NCI-H187 treated with DMSO at 0.1 percent for 48 hours (cell line): ENCODE results near the gene MAML1.
"Not testable (repeated sequence)": the region's sequence is repeated elsewhere in the genome, so short reads cannot be mapped to it uniquely, and the experiment has no call there.

Experiments
- DNase-seq: peaks from one replicate; lab custom pipeline; 2025; lab: John Stamatoyannopoulos, UW

The MAML1 gene

DNA sequence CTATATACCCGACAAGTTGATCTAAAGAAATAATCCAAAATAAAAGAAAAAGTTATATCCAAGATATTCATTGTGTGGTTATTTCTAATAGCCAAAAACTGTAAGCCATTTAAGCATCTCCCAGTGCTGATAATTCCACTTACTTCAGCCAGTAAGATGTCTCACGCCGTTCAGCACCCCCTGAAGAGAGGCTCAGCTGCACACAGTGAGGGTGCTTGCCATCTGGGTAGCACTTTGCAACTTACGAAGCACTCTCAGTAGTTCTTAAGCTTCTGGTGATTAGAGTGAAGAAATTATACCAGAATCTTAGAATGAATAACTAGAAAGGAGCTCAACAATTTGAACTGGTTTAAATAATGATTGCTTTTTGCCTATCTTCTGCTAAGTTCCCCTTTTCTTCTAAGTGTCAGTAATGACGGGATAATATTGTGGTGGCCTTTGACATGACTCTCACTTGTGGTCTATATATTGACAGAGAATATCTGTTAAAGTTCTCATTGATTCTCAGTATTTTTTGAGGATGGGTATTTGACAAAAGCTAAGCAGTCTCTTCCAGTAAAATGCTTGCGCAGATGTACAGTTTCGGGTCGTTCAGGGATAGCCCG lies 35.0 kb downstream of the MAML1 start:
- DNase-seq = no peak

DNA sequence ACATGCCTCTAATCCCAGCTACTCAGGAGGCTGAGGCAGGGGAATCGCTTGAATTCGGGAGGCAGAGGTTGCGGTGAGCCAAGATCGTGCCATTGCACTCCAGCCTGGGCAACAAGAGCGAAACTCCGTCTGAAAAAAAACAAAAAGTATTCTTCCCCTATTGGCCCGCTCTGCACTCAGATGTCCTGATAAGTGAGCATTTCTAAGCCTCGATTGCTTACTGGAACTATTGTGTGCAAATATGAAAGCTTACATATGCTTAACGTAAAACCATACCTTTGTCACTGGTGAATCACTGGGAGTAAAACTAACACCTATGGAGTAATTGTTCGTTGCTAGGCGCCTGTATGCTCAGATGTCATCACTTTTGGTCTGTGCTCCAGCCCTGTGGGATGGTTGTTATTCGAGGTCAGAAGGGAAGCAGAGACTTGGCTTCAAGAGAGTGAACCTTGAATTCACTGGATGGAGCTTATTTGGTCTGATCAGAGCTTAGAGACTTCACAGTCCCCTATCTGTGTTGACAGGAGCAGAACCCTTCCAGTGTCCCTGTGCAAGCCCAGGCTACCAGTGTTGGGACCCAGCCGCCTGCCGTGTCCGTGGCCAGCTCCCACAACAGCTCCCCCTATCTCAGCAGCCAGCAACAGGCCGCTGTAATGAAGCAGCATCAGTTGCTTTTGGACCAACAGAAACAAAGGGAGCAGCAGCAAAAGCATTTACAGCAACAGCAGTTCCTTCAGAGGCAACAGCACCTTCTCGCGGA lies 35.9 kb downstream of the MAML1 start:
- no peak for DNase-seq

DNA sequence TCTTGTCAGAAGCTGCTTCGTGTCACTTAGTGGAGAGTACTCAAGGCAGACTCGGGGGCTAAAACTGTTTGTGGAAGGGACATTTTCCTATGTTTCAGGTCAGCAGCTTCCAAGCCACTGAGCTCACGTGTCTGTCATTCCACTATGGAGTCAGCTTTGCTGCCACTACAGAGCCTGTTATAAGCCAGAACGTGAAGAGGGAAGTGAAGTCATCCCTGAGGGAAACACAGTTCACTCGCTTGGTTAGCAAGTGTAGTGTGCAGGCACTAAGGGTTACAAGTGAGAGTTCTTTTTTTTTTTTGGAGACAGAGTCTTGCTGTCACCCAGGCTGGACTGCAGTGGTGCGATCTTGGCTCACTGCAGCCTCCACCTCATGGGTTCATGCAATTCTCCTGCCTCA lies 36.6 kb downstream of the MAML1 start:
- no peak for DNase-seq

DNA sequence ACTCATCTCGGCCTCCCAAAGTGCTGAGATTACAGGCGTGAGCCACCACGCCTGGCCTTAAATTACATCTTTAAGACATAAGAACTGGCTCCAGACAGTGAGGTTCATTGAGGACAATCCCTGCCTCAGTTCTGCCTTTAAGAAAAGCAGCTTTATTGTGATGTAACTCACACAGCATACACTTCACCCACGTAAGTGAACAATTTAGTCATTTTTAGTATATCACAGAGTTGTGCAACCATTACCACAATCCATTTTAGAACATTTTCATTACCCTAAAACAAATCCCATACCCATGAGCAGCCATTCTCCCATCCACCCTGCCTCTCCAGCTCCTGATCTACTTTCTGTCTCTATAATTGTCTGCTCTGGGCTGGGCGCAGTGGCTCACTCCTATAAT lies 37.2 kb downstream of the MAML1 start:
- no peak for DNase-seq

DNA sequence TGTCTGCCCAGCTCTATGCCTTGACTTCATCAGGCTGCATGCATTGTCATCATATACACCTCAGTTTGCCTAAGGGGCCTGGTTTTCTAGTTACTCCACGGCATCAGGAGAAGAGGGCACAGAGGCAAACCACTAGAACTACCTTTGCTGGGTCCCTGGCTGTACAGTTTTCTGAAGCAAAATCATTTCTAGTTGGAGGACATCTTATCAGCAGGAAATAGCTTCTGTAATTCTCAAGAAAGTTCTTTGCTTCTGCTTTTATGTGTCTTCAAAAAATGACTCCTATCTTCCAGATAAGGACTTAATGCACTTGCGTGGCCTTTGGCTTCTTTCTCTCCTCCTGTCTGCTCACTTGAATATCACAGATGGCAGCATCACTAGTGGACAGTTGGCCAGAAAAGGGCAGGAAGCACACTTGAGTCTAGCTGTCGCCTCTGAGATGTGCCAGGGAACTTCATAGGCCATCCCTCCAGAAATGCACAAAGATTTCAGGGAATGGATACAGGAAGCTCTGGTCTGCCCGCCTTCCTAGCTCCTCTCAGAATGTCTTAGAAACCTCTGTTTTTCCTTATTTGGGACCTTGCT lies 38.8 kb downstream of the MAML1 start:
- no peak for DNase-seq

DNA sequence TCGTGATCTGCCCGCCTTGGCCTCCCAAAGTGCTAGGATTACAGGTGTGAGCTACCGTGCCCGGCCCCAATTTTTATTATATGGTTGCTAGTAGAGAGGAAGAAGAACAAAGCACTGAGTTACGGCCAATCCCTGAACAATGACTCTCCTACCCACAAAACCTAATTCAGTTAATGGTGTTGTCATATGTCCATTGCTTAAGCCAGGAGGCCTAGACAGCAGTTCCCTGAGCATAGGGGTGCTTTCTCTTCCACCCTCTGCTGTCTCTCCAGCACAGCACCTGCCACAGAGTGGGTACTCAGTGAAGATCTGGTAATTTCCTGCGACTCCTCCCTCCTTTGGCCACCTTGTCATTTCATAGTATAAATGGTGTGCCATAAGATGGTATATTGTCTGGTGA lies 39.7 kb downstream of the MAML1 start:
- DNase-seq = no peak

DNA sequence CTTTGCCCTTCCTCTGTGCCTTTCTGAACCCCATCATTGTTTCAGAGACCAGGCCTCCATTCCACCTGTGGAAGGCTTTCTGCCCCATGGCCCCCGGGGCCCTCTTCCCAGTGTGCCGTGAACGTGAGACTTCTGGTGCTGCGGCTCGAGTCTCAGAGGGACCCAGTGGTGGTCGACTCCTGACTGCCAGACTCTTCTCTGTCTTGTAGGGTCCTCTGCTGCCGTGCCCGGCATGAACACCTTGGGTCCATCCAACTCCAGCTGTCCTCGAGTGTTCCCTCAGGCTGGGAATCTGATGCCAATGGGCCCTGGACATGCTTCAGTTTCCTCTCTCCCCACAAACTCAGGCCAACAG lies 41.0 kb downstream of the MAML1 start:
- DNase-seq = no peak

DNA sequence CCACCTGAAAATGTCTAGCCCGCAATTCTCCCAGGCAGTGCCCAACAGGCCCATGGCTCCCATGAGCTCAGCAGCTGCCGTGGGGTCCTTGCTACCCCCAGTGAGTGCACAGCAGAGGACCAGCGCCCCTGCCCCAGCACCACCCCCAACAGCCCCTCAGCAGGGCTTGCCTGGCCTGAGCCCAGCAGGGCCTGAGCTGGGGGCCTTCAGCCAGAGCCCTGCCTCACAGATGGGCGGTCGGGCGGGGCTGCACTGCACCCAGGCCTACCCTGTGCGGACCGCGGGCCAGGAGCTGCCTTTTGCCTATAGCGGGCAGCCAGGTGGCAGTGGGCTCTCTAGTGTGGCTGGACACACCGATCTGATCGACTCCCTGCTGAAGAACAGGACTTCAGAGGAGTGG lies 41.8 kb downstream of the MAML1 start:
- DNase-seq = no peak

DNA sequence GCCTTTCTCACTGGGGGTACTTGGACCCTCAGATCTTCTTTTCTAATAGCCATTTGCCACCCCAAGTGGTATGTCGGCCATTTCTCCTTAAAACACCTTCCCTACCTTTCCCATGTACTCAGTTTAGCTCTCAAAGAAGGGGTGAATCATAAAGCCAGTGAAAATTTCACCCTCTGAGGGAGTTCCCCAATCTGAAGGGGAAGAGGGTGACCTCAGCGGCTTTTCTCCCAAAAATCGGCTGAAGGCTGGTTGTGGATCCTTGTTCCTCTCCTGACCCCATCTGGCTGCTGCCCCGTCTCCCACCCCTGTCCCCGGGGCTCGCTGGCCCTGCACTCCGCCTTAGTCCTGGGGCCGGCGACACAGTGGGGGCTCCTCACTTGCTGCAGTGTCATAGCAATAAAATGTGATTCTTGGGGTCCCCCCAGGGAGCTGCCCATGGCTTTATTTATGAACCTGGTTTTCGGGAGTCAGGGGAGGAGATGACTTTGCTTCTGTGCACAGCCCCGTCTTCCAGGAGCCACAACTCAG lies 43.9 kb downstream of the MAML1 start:
- DNase-seq = no peak

DNA sequence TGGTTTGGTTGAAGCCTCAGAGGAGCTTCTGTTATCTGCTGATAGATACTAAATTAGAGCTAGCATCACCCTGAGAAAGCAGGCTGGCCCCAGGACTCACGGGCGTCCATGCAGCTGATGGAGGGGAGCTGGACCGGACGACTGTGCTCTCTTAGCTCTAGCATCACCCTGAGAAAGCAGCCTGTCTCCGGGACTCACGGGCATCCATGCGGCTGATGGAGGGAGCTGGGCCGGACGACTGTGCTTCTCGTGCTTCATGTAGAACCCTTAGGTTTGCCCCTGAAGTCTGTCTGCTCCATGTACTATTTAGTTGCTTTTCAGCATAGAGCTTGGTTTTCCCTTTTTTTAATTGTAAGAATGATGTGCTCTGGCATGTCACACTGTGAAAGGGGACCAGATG lies 44.8 kb downstream of the MAML1 start:
- no peak for DNase-seq

DNA sequence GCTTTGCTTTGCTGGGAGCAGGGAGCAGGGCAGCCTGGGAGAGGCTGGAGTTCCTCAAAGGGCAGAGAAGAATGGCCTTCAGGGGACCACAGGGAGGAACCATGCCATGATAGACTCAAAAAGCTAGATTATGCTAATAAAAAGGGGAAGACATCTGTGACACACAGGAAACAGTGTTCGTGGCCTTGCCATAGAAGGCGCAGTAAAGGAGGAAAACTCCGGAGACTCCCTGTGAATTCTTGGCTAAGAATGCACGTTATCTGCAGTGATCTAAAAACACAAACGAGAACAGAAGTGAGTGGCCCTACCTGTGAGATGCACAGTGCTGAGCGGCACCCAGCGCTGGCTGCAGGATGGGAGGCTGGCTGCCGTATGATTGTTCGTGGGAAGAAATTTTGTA lies 45.3 kb downstream of the MAML1 start:
- DNase-seq = no peak

DNA sequence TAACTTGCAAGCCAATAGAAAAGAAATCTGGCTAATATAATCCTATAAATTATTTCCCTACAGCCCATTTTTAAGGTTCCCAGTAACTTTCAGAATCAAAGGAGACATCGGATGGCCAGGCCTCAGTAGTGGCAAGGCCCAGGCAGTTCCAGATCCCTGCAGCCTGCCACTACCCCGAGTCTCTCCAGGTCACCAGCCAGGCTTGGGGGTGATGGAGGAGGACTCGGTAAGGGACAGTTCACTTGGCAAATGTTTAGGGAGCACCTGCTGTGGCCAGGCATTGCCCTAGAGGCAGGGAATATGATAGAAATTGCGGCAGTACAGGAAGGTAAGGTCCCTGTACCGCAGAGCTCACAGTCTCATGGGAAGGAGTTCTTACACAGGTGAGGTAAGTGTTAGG lies 46.0 kb downstream of the MAML1 start:
- no peak for DNase-seq

DNA sequence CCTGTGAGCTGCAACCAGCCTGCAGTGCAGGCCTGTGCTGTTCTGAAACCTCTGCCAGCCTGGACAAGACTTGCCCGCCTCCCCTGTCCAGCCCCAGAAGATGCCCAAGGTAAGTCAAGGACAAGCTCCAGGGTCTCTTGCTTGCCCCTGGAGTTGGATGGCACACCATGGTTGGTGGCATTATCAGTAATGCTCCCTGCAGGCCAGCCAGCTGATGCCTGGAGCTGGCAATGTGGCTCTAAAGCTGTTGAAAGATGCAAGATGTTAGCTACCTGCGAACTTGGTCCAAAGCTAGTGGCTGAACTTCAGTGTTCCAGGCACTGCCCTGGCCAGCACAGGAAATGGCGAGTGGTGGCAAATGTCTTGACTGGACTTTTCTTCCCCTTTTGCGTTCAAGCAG lies 47.2 kb downstream of the MAML1 start:
- no peak for DNase-seq

DNA sequence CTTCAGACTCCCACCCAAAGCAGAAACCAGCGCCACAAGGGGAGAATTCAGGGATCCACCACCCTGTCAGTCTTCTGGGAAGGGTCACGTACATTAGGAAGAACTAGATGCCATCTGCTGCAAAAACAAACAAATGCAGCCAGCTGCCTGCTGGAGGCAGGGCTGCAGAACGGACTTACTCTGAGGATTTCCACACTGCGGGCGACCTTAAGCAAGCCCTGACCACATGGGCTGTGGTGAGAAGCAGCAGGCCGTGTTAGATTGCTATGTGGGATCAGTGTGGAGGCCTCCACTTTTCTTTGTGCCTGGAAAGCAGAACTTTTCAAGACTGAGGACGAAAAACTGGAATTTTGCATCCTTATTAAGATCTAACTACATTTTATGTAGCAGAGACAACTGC lies 47.7 kb downstream of the MAML1 start:
- no peak for DNase-seq

DNA sequence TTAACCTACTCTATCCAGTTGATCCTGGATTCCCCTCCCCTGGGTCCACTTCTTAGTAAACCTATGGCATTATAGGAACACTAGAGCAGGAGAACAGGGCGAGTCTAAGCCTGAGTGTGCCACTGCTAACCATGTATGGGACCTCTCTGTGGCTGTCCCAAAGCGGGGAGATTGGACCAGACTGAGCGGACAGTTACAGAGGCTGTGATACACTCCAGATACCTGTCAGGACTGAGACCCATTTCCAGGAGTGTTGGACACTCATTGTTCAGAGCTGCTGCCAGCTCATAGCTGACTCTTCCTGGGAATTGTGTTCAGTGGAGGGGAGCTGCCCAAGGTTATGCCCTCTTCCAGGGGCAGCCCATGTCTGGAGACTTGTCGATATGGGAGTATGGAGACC lies 49.2 kb downstream of the MAML1 start:
- DNase-seq = no peak

DNA sequence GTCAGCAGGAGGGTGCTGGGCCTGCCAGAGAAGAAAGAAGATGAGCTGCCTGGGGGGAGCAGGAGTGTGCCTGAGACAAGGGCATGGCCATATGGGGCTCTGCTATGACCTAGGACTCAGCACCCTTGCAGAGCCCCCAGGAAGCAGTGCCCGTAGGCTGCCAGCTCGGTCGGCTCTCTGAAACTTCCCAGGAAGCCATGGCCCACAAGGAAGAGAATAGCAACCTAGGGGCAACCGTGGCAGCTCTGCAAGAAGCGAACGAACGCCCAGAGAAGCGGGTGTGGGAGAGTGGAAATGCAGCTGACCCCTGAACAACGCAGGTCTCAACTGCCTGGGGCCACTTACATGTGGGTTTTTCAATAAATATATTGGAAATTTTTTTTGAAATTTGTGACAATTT lies 50.5 kb downstream of the MAML1 start:
- no peak for DNase-seq

DNA sequence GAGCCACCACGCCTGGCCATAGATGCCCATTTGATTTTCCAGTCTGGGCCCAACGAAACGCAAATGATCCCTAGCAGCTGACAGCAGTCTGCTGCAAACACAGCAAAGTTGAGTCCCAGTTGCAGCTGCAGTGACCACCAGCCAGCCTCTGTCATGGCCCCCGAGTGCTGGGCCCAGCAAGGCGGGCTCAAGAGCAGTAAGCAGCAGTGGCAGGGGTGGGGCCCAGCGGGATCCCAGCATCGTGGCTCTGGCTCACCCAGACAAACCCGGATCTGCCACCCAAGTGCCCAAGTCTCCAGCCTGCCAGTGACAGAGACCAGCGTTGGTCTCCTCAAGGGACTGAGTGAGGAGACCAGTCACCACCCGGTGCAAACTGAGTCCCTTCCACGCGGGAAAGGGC lies 54.2 kb downstream of the MAML1 start:
- DNase-seq = no peak

DNA sequence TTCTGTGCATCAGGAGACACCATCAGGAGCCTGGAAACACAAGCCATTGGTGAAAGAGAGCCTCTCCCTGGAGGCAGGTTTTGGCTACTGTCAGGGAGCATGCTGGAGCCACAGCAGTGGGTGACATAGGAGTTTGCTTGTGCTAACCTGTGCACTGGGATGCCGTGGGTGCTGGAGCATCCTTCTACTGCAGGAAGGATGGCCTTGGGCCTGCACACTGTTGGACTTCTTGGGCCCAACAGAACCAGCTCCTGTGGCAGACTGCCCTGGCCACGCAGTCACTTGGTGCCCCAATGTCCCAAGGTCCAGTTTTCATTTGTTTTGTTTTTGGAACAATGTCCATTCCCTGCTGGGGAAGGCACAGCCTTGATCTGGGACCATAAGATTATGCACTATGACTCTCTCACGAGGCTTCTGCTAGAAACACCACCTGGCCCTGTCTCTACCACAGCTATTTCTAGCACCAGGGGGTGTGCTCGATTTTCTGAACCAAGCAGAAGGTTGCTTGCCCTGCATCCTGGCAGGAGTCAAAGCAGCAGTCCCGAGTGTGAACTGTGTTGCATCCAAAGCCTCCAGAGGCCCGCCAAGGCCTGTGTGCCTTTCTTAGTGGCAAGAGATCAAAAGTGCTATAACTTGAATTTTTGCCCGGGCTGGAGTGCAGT lies 55.7 kb downstream of the MAML1 start:
- DNase-seq = no peak

DNA sequence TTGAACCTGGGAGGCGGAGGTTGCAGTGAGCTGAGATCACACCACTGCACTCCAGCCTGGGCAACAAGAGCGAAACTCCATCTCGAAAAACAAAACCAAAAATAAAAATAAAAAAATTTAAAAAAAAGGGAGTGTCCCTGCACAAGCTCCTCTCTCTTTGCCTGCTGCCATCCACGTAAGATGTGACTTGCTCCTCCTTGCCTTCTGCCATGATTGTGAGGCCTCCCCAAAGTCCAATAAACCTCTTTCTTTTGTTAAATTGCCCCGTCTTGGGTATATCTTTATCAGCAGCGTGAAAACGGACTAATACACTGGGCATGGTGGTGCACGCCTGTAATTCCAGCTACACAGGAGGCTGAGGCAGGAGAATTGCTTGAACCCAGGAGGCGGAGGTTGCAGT lies 56.7 kb downstream of the MAML1 start:
- not testable (repeated sequence) for DNase-seq

DNA sequence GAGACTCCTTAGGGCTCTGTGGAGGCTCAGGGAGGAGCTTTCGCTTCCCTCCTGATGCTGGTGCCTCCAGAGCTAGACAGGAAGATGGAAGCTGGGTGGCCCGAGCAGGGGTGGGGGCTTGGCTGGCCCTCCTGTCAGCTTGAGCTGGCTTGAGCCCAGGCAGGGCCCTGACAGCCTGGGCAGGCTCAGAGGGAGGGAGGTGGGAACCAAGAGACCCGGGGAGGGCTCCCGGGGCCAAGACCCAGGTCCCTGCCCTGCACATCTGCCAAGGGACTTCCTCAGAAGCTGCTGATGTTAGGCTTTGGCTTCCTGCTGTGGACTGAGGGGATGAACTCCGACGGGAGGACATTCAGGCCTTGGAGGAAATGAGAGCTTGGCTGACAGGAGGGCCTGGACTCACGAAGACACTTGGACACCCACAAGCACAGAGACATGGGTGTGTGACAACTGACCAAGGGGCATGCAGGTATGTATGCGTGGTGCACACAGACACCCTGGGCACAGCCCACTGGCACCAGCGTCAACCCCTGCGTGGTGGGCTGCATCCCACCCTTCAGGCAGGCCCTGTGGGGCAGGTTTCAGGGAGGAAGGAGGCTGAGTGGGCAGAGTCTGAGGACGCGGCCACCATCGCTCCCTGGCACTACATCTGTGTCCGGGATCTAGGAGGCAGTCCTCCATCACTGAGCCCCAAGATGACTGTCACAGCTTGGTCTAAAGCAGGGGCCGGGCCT lies 59.4 kb downstream of the MAML1 start:
- no peak for DNase-seq

DNA sequence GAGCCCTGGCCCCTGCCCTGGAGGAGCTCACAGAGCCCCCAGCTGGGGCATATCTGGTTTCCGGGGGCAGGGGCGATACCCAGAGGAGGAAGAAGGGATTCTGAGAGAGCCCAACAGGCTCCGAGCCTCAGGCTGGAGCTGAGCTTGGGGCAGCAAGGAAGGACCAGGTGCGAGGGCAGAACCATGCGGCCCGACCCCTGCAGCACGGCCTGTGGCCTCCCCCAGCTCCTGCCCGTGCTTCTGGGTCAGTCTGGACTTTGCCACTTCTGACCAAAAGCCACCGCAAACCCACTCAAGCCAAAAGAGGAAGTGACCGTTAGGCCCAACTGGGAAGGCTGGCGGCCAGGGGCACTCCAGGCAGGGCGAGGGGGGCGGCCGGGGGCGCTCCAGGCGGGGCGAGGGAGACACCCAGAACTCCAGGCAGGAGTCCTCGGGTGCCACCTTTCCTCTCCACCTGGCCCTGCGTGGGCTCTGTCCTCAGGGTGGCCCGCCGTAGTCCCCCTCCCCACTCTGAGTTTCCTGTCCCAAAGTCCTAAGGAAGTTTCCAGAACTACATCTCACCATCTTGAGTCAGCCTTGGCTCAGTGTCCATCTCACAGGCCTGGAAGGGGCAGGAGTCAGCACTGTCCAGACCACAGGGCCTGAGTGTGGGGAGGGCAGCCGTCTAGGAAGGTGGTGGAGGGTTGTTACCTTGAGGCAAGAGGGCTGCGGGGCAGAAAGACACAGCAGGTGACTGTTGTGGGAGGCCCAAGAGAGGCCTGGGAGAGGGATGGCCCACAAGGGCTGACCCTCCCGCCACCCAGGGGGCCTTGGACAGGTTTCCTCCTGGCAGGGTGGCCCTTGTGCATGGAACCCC lies 60.2 kb downstream of the MAML1 start:
- DNase-seq = no peak
